Activated T-cell treated with anti-CD3 and anti-CD28 coated beads, Interleukin-2, amount 50 U/mL, for 48 hours (primary cell): Measurements from ENCODE around the gene SEMA3E.
"Not testable (repeated sequence)": the region's sequence is repeated elsewhere in the genome, so short reads cannot be mapped to it uniquely, and the experiment has no call there.

Source experiments
- DNase-seq, 2 experiments: peaks; one replicate each; pipeline ENCODE4 v3.0.0-alpha.2; 2020

Gene SEMA3E

DNA sequence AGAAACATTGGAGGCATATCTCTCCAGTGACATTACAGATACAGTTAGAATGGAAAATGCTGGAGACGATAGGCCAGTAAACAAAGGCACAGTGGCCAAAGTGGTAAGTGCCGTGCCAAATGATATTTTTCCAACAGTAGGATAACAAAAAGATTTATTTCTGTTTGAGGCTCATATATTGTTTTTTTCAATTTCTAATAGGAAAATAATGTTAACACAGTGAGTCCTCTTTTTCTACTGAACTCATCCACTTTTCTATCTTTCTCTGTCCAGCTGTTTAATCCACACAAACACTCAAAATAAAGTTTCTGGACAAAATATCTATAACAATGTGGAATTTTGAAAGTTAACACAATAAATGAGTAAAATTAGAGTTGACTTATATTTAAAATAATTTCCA, 201.3 kb downstream of the SEMA3E start:
- no peak for DNase-seq

DNA sequence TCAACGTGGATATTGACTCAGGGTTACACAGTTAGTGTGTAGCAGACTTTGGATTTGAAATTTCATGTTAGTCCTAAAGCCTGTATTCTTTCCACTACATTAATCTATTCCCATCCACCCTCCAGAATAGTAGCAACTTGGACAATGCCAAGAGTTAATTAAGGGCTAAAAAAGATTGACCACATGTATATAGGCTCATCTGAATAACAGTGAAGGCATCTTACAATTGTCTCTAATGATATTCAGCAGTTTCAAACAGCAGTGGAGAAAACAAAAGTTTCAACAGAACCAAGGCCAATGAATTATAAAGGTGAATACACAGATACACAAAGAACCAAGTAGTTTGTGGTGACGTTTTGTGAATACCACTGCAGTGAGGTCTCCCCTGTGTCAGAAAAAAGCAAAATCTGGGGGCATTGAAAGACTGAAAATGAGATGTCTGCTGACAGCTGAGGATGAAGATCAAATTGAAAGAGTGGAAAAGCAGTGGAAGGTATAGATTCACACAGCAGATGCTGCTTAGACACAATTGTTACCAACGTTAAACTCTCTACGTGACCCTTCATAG, 202.8 kb downstream of the SEMA3E start:
- DNase-seq = no peak

- DNase-seq = no peak
Measured at GRCh38 chr7:83442911-83443310, 206.0 kb downstream of the SEMA3E start.

- DNase-seq = no peak
Measured at GRCh38 chr7:83439026-83439425, 209.9 kb downstream of the SEMA3E start.

DNA sequence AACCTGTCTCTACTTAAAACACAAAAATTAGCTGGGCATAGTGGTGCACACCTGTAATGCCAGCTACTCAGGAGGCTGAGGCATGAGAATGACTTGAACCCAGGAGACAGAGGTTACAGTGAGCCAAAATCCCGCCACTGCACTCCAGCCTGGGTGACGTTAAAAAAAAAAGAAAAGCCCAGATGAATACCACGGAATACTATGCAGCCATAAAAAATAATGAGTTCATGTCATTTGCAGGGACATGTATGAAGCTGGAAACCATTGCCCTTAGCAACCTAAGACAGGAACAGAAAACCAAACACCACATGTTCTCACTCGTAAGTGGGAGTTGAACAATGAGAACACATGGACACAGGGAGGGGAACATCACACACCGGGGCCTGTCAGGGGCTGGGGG, 218.7 kb downstream of the SEMA3E start:
- not testable (repeated sequence) for DNase-seq

DNA sequence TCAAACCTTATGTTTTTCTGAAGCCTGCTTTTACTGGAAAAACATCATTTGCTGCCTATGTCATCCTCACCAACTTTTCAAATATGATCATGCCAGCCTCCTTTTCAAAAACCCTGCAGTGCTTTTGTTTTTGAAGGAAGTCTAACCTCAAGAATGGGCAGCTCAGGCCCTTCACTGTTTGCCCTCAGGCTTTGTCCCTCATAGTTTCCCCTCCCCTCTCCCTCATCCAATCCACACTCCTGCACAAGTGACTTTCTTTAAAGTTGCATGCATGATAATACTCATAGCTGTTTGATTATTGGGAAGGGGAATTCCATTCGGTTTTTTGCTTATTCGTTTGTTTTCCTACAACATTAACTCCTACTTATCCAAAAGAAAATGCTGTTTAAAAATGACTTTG, 219.4 kb downstream of the SEMA3E start:
- no peak for DNase-seq

DNA sequence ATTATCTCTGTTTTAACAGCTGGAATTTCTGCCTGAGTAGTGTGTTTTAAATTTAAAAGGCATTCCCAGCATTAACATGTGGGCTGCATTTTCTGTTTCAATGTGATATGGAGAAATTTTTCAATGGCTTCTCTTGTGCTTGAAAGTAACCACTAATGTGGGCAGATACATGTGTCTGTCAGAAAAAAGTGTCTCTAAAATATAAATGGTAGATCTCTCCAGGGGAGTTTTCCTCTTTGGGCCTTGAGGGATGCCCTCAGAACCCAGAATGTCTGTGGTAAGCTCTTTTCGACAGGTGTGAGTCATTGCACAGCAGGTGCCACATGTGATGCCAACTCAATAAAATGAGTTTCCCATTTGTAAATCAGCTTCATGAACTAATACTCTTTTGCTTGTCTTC, 221.1 kb downstream of the SEMA3E start:
- no peak for DNase-seq

- DNase-seq = no peak
Measured at GRCh38 chr7:83426325-83426724, 222.6 kb downstream of the SEMA3E start.

DNA sequence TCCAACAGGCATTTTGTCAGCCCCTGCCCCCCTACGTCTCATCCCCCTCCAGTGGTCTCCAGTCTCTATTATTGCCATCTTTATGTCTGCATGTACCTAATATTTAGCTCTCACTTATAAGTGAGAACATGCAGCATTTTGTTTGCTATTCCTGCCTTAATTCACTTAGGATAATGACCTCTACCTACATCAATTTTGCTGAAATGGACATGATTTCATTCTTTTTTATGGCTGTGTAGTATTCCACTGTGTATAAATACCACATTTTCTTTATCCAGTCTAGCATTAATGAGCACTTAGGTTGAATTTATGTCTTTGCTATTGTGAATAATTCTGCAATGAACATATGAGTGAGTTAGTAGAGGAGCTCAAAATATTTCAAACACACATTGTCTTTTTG, 229.9 kb downstream of the SEMA3E start:
- no peak for DNase-seq

- no peak for DNase-seq
Measured at GRCh38 chr7:83415840-83416239, 233.1 kb downstream of the SEMA3E start.

- no peak for DNase-seq
Measured at GRCh38 chr7:83414947-83415346, 234.0 kb downstream of the SEMA3E start.

DNA sequence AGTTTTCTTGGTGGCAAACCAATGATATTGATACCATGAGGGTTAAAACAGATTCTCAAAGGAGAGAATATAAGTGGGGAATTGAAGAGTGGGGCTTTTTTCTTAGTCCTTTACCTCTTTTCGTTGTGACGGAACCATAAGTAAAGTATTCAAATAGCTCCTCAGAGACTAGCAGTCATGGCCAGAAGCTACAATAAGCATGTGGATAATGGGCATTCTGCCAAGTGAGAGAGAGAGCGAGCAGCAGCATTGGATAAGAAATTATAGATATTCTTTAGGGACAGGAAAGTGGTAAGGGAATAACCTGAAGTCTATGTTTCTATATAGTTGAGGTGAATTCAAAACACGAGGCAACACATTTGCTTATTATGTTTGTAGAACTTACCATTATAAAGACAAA, 235.1 kb downstream of the SEMA3E start:
- DNase-seq = no peak

GRCh38 chr7:83413424-83413823, 235.5 kb downstream of the SEMA3E start:
- no peak for DNase-seq

DNA sequence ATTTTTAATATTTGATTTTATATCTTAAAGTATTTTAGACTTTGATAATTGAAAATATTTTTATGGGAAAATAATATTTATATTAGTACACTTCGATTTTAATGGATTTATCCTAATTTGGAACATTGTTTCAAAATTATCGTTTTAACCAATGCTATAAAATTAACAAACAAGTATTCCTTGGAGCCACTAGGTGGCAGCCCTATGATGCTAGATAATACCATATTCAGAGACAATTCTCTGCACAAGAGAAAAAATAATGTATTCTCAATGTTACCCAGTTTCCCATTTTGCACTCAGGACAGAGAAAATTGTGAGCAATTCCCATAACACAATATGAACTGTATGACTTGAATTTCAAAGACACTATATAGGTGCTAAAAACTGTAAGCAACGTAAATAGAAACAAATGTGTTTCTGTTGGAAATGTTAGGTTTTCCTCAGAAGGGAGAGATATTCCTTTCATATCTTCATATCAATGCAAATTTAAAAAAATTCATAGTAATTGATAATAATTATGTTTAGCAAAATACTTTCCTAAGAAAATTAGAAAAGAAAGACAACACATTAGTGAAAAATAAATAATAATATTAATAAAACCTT, 237.8 kb downstream of the SEMA3E start:
- no peak for DNase-seq

DNA sequence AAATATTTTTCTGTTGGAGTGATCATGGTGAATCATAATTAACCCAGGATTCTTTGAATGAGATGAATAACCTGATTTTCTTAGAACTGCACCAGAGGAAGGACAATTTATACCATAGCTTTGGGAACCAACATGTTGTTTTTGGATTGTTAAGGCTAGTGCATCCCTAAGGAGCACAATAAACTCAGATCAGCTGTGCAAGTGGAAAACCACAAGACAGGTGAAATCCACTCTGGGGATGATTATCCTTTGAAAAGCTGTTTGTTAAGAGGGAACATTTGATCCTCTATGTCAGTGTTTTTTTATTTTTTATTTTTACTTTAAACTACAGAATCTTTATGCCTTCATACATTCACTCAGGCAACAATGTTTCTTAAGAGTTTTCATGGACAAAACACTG, 254.2 kb downstream of the SEMA3E start:
- no peak for DNase-seq

DNA sequence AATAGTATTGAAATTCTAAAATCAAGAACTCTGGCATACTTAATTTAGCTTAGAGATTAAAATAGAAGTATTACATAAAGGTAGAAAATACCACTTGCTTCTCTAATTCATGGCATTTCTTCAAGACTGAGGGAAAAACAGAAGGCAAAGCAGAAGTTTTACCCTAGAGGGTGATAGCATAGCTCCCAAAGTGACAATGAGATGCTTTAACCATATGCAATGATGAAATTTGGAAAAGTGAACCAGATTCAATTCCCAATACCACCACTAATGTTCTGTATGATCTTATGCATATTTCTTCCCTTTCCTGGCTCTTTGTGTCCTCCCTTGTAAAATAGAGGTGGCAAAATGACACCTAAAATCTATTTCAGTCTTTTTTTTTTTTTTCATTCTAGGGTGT, 260.5 kb downstream of the SEMA3E start:
- no peak for DNase-seq

DNA sequence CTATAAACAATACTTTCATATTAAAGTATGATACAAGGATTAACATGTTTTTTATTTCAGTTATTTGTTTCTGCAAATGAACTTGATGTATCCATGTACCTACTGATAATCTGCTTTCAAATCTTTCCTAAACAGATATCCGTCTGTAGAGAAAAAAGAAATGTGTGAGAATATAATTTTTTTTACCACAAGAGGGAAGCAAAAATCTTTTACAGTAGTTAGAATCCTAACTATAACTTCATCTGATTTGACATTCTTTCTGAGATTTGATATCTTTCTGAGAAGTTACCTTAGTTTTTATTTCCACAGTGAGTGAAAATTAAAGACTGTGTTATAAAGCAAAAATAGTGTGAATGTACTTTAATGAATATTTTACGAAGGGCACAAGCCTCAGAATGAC, 282.3 kb downstream of the SEMA3E start:
- DNase-seq = no peak

DNA sequence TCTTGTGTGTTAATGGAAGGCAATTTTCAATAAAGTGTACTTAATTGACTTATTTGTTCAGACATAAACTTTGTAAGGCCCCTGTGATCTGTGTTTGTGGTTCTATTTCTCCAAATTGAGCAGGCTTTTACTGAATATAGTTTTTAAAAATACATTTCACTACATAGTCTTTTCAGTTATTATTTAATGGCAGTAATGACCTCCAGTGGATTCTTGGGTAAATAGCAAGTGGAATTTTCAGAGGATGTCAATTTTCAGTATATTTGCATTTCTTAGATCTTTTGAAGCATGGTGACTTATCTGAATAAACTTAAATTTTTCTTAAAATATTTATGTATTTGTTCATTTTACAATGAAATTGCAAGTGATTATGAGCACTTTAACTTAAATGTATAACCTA, 283.2 kb downstream of the SEMA3E start:
- no peak for DNase-seq

DNA sequence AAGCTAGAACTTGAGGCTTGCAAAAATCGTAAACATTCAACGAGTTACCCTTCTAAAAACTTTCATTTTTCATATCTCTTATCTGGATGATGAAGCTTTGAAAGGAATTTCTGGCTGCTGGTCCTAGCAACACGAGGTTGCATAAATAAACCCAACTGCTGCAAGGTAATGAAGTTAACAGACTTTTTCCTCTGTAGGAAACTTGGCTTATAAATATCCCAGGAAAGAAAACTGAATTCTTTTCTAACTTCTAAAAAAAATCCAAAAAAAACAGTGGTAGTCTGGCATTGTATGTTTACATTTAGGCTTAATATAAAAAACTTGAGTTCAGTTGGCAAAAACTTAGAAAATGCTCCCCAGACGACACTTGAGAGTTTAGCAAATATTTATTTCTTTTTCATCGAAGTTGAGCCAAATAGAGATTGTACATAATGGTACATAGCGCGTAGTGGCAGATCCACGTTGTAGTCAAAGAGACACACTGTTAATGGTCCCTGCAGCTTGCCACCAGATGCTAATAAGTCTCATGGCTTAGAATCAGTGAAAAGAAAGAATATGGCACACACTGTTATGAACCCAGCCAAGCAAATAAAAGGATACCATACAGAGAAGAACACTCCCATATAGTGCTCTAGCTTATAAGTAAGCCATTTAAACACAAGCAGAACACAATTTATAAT, 285.9 kb downstream of the SEMA3E start:
- DNase-seq = no peak

- no peak for DNase-seq
Measured at GRCh38 chr7:83359108-83359507, 289.8 kb downstream of the SEMA3E start.

DNA sequence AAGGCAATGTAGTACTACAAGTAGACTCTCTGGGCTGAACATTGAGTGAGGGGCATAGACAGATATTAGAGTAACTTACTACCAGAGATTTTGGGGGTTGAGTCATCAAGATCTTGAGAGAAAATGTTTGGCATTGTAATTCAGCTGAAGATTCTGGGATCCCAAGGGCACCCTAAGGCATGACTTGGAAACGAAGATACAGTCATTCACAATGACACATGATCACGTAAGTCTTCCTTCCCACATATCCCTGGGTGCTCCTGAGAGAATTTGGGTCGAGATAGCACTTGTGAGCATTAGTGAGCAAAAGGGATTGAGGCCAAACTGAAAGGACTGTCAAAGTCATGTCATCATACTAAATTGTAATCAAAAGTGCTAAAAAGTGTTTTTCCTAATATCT, 293.8 kb downstream of the SEMA3E start:
- no peak for DNase-seq

DNA sequence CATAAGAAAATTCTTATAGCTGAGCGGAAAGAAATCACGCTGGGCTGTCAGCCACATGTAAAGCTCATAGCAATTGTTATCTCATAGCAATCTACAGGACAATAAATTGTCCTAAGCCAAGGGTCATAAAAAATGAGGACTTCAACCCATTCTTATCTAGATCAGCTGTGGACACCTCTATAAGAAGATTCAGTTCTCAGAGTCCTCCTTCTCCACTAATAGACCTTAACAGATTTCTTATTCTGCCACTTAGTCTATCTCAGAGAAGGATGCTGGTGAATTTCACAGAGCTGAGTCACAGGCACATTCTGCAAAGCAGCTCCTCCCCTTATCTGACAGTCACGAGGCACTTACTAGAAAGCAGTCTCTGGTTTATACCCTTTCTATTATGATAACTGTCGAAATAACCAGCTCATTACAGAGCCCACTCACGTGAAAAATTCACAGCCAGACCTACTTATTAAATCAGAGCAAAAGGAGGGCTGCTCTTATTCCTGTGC, 300.9 kb downstream of the SEMA3E start:
- no peak for DNase-seq

DNA sequence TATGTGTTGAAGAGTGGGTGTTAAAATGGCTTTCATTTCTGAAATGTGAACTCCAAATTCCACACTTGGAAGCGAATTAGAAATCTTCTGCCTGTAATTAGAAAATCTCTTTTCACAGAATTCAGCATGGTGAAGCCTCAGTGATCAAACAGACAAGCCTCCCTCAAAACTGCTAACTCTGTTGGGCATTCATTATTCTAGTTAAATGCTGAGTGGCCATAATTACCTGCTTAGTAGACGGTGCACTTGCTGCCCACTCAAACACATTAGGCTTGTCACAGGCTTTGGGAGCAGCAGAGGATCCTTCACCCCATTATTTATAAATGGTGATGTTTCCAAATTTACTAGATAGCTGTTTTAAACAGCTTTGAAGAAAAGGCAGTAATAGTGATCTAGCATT, 309.0 kb downstream of the SEMA3E start:
- no peak for DNase-seq

GRCh38 chr7:83338277-83338950, 310.5 kb downstream of the SEMA3E start:
- DNase-seq = no peak
